ENCODE measurements around the gene PTGER1. TPM values are rescaled to one million over a fixed set of nuclear protein-coding genes. Genes with fewer than 3 reads are reported as not detected.

The PTGER1 gene
- total and polyA plus RNA-seq, 10 of the 15 experiments (the other 5 are each of a cell fraction or from before 2014, with no cell fraction given): not detected

DNA sequence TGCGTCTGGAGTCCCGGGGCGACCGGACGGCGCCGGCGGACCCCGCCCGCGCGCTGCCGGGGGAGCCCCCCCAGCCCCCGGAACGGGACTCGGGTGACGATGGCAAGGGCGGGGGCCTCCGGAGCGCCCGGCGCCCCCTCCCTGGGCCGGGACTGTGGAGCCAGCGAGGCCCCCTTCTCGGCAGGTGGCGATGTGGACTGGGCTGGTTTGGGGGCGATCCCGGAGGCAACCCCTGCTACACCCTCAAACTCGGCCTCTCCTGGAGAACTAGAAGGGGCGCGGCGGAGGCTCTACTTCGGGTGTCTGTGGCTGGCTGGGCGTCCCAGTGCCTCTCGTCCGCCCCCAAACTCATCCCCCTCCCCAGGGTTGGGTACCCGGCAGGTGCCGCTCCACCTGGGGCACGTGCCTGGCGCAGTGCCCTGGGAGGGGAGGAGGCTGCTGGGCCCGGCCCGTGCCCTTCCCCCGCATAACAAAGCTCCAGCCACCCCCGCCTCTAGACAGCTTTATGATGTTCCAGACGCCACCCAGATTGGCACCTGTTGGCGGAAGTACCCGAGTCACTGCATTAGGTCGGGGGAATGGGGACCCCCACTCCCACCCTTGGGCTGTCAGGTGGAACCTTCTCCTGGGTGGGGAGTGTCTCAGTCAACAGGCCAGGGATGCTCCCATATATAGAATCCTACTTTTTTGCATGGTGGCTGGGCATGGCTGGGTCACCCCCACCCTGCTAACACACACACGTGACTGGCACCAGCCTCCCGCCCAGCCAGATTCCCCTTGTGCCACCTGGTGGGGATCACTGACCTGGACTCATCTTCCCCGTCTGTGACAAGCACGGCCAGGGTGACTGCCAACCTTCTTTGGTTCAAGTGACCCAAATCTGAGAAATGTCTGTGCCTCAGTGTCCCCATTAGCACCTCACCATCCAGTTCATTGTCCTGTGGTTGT lies 41.3 kb downstream of the PTGER1 start (continued):
- TF ChIP-seq, protein P1, sequence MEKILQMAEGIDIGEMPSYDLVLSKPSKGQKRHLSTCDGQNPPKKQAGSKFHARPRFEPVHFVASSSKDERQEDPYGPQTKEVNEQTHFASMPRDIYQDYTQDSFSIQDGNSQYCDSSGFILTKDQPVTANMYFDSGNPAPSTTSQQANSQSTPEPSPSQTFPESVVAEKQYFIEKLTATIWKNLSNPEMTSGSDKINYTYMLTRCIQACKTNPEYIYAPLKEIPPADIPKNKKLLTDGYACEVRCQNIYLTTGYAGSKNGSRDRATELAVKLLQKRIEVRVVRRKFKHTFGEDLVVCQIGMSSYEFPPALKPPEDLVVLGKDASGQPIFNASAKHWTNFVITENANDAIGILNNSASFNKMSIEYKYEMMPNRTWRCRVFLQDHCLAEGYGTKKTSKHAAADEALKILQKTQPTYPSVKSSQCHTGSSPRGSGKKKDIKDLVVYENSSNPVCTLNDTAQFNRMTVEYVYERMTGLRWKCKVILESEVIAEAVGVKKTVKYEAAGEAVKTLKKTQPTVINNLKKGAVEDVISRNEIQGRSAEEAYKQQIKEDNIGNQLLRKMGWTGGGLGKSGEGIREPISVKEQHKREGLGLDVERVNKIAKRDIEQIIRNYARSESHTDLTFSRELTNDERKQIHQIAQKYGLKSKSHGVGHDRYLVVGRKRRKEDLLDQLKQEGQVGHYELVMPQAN (conservative IDR thresholded peaks at IDR 0.05): peak; percentile 45
- TF ChIP-seq LARP7 (IDR thresholded peaks at IDR 0.05) (peak; percentile 70), FOS (IDR thresholded peaks at IDR 0.05; ENCODE audit: borderline replicate concordance, extremely low read depth, insufficient read length) (no peak), MEF2B (IDR thresholded peaks at IDR 0.05; ENCODE audit: partially characterized antibody, poor library complexity, severe bottlenecking) (no peak), BHLHE40 (IDR thresholded peaks at IDR 0.05; ENCODE audit: borderline replicate concordance in 1 of 2, low read depth in 2 of 2, low read length in 1 of 2) (peak; percentile 90 to 98), SIX5 (IDR thresholded peaks at IDR 0.05; ENCODE audit: low read depth, low read length, severe bottlenecking) (no peak), IKZF1 (conservative IDR thresholded peaks at IDR 0.05) (peak; percentile 38; the same call in 1 of the 2 replicates), DPF2 (IDR thresholded peaks at IDR 0.05) (peak; percentile 56), SMARCA5 (IDR thresholded peaks at IDR 0.05) (no peak), ZZZ3 (IDR thresholded peaks at IDR 0.05; ENCODE audit: control insufficient read depth, insufficient read length, low read depth) (no peak), TARDBP (IDR thresholded peaks at IDR 0.05; ENCODE audit: borderline replicate concordance) (no peak), EGR1 (IDR thresholded peaks at IDR 0.05; ENCODE audit: borderline replicate concordance in 1 of 2, low read depth in 2 of 2, low read length in 2 of 2) (peak in 1 of 2 experiments; percentile 45; a peak in 1 of 3 replicates)
- TF ChIP-seq, protein P2, sequence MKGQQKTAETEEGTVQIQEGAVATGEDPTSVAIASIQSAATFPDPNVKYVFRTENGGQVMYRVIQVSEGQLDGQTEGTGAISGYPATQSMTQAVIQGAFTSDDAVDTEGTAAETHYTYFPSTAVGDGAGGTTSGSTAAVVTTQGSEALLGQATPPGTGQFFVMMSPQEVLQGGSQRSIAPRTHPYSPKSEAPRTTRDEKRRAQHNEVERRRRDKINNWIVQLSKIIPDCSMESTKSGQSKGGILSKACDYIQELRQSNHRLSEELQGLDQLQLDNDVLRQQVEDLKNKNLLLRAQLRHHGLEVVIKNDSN (IDR thresholded peaks at IDR 0.05; ENCODE audit: borderline replicate concordance, extremely low read length, insufficient read depth, low read depth, low read length): peak; percentile 60
- TF ChIP-seq, protein P3, sequence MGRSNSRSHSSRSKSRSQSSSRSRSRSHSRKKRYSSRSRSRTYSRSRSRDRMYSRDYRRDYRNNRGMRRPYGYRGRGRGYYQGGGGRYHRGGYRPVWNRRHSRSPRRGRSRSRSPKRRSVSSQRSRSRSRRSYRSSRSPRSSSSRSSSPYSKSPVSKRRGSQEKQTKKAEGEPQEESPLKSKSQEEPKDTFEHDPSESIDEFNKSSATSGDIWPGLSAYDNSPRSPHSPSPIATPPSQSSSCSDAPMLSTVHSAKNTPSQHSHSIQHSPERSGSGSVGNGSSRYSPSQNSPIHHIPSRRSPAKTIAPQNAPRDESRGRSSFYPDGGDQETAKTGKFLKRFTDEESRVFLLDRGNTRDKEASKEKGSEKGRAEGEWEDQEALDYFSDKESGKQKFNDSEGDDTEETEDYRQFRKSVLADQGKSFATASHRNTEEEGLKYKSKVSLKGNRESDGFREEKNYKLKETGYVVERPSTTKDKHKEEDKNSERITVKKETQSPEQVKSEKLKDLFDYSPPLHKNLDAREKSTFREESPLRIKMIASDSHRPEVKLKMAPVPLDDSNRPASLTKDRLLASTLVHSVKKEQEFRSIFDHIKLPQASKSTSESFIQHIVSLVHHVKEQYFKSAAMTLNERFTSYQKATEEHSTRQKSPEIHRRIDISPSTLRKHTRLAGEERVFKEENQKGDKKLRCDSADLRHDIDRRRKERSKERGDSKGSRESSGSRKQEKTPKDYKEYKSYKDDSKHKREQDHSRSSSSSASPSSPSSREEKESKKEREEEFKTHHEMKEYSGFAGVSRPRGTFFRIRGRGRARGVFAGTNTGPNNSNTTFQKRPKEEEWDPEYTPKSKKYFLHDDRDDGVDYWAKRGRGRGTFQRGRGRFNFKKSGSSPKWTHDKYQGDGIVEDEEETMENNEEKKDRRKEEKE (IDR thresholded peaks at IDR 0.05): no peak
- TF ChIP-seq, protein P4, sequence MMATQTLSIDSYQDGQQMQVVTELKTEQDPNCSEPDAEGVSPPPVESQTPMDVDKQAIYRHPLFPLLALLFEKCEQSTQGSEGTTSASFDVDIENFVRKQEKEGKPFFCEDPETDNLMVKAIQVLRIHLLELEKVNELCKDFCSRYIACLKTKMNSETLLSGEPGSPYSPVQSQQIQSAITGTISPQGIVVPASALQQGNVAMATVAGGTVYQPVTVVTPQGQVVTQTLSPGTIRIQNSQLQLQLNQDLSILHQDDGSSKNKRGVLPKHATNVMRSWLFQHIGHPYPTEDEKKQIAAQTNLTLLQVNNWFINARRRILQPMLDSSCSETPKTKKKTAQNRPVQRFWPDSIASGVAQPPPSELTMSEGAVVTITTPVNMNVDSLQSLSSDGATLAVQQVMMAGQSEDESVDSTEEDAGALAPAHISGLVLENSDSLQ (IDR thresholded peaks at IDR 0.05): peak; percentile 59; the same call in 1 of the 2 replicates
- TF ChIP-seq, protein P5, sequence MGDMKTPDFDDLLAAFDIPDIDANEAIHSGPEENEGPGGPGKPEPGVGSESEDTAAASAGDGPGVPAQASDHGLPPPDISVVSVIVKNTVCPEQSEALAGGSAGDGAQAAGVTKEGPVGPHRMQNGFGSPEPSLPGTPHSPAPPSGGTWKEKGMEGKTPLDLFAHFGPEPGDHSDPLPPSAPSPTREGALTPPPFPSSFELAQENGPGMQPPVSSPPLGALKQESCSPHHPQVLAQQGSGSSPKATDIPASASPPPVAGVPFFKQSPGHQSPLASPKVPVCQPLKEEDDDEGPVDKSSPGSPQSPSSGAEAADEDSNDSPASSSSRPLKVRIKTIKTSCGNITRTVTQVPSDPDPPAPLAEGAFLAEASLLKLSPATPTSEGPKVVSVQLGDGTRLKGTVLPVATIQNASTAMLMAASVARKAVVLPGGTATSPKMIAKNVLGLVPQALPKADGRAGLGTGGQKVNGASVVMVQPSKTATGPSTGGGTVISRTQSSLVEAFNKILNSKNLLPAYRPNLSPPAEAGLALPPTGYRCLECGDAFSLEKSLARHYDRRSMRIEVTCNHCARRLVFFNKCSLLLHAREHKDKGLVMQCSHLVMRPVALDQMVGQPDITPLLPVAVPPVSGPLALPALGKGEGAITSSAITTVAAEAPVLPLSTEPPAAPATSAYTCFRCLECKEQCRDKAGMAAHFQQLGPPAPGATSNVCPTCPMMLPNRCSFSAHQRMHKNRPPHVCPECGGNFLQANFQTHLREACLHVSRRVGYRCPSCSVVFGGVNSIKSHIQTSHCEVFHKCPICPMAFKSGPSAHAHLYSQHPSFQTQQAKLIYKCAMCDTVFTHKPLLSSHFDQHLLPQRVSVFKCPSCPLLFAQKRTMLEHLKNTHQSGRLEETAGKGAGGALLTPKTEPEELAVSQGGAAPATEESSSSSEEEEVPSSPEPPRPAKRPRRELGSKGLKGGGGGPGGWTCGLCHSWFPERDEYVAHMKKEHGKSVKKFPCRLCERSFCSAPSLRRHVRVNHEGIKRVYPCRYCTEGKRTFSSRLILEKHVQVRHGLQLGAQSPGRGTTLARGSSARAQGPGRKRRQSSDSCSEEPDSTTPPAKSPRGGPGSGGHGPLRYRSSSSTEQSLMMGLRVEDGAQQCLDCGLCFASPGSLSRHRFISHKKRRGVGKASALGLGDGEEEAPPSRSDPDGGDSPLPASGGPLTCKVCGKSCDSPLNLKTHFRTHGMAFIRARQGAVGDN (IDR thresholded peaks at IDR 0.05): no peak

Data from GM12878 (cell line).